Calu3 (cell line): ENCODE measurements around the gene FILIP1. TPM values are rescaled to one million over a fixed set of nuclear protein-coding genes. Genes with fewer than 3 reads are reported as not detected.

Source experiments
- BruUV-seq: library from RNA; stranded (reverse); fragments of 400-500 nt; replicated peaks from 2 replicates; lab custom pipeline; 2021; lab: Mats Ljungman, UMichigan
- CTCF ChIA-PET: fragments of 300-600 bp; sonication (Branson Sonifier 250); formaldehyde crosslinking; loops from one replicate; lab custom pipeline; 2022; ENCODE audit warnings: antibody characterized with exemption; lab: Charles Lee
- DNase-seq: peaks from one replicate; pipeline ENCODE4 v3.0.0; 2022
- H3K27ac Mint-ChIP-seq: one replicate; pipeline ENCODE4 v1.8.0; 2022; ENCODE audit warnings: mixed read lengths; ENCODE audit not compliant: unreplicated experiment
- H3K27me3 Mint-ChIP-seq: one replicate; pipeline ENCODE4 v1.8.0; 2022; ENCODE audit warnings: mixed read lengths; ENCODE audit not compliant: unreplicated experiment
- H3K36me3 Mint-ChIP-seq: one replicate; pipeline ENCODE4 v1.8.0; 2022; ENCODE audit warnings: mild to moderate bottlenecking, moderate library complexity, mixed read lengths; ENCODE audit not compliant: insufficient read depth, unreplicated experiment
- H3K4me1 Mint-ChIP-seq: one replicate; pipeline ENCODE4 v1.8.0; 2022; ENCODE audit warnings: mild to moderate bottlenecking, low read depth, mixed read lengths; ENCODE audit not compliant: unreplicated experiment
- H3K4me3 Mint-ChIP-seq: one replicate; pipeline ENCODE4 v1.8.0; 2022; ENCODE audit warnings: mild to moderate bottlenecking, low read depth, moderate library complexity, mixed read lengths; ENCODE audit not compliant: unreplicated experiment
- H3K9me3 Mint-ChIP-seq: one replicate; pipeline ENCODE4 v1.8.0; 2022; ENCODE audit warnings: low read depth, mixed read lengths; ENCODE audit not compliant: unreplicated experiment
- intact Hi-C: fragments of 100-400 bp; cut with micrococcal nuclease; formaldehyde crosslinking; loops from one replicate; pipeline ENCODE4 v1.10.0; 2022; ENCODE audit not compliant: unreplicated experiment
- total RNA-seq: library from RNA; stranded (reverse); gene quantifications from 2 replicates; pipeline ENCODE4 v1.2.3, GENCODE V29; 2022
- TF ChIP-seq, protein P1 (sequence below): fragments of 200-600 bp; IDR thresholded peaks from one replicate; pipeline ENCODE4 v1.8.0; 2022; ENCODE audit warnings: antibody characterized with exemption; ENCODE audit not compliant: unreplicated experiment

The FILIP1 gene
- total RNA-seq, 1 experiment from 2014 or later = not detected

GRCh38 chr6:75501756-75502155 lies 8.2 kb upstream of the FILIP1 start:
- CTCF ChIA-PET = no interaction called here
- no peak for DNase-seq
- TF ChIP-seq, protein P1, sequence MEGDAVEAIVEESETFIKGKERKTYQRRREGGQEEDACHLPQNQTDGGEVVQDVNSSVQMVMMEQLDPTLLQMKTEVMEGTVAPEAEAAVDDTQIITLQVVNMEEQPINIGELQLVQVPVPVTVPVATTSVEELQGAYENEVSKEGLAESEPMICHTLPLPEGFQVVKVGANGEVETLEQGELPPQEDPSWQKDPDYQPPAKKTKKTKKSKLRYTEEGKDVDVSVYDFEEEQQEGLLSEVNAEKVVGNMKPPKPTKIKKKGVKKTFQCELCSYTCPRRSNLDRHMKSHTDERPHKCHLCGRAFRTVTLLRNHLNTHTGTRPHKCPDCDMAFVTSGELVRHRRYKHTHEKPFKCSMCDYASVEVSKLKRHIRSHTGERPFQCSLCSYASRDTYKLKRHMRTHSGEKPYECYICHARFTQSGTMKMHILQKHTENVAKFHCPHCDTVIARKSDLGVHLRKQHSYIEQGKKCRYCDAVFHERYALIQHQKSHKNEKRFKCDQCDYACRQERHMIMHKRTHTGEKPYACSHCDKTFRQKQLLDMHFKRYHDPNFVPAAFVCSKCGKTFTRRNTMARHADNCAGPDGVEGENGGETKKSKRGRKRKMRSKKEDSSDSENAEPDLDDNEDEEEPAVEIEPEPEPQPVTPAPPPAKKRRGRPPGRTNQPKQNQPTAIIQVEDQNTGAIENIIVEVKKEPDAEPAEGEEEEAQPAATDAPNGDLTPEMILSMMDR = no peak
- Mint-ChIP-seq H3K4me1 (peaks cover 7% of the 10 kb centered on the region), H3K27ac (no peak overlapping the region), H3K36me3 (no peaks in the 10 kb centered on the region), H3K9me3 (no peaks in the 10 kb centered on the region), H3K27me3 (no peaks in the 10 kb centered on the region), H3K4me3 (no peak overlapping the region)
- intact Hi-C loops = no loop called here
- no TSS peak for BruUV-seq

GRCh38 chr6:75499640-75500039 lies 6.0 kb upstream of the FILIP1 start:
- CTCF ChIA-PET = interaction anchor here (0.5 kb wide), 1 partner anchor 1687 kb away, joined by 3 read pairs; no protein-coding TSS in a partner anchor
- no peak overlapping the region for H3K27ac Mint-ChIP-seq
- intact Hi-C loops = no loop called here
- H3K27me3 Mint-ChIP-seq = peaks cover 10% of the 10 kb centered on the region
- TF ChIP-seq, protein P1 = no peak
- no peak overlapping the region for H3K4me3 Mint-ChIP-seq
- H3K9me3 Mint-ChIP-seq = no peaks in the 10 kb centered on the region
- DNase-seq = no peak
- BruUV-seq = no TSS peak
- H3K4me1 Mint-ChIP-seq = peaks cover 7% of the 10 kb centered on the region
- no peaks in the 10 kb centered on the region for H3K36me3 Mint-ChIP-seq

DNA sequence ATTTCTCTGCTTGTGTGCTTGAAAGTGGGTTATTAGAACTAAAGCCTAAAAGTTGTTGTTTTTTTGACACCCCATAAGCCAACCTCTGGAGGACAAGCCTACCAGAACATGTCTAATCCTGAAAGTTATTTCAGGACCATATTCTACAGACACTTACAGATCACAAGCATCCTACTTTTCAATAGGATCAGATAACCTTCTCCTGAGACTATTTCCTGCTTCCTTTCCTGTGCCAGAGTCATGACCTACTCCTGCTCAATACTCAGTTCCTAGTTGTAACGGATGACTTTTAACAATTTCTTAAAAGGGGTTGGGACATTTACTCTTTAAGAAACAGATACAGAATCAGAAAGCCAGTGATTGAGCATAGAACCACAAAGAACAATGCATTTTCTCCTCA lies 5.3 kb upstream of the FILIP1 start:
- intact Hi-C loops = no loop called here

DNA sequence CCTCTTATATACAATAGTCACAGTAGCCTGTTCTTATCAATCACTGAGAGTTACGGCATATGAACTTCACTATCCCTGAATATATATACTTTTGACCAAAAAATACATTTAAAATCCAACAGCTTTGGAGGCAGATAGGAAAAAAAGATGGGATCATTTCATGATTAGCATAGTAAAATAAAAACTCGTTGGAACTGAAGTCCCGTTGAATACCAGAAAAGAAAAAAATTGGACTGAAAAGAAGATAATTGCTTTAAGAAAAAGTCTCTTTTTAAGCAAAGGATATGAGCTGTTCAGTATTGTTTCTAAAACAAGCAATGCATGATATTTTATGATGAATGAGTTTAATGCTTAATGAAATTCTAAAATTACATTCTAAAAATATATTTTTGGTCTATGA lies 4.4 kb upstream of the FILIP1 start:
- Mint-ChIP-seq H3K27me3 (peaks cover 26% of the 10 kb centered on the region), H3K4me1 (peaks cover 2% of the 10 kb centered on the region), H3K27ac (no peak overlapping the region), H3K9me3 (no peaks in the 10 kb centered on the region), H3K36me3 (no peaks in the 10 kb centered on the region), H3K4me3 (no peak overlapping the region)
- TF ChIP-seq, protein P1 = no peak
- CTCF ChIA-PET = no interaction called here
- DNase-seq = no peak
- no TSS peak for BruUV-seq
- intact Hi-C loops = no loop called here

More for the DNA sequence above, 5.3 kb upstream of the FILIP1 start:
- TF ChIP-seq, protein P1 = no peak
- DNase-seq = no peak
- Mint-ChIP-seq H3K27ac (no peak overlapping the region), H3K27me3 (peaks cover 18% of the 10 kb centered on the region), H3K36me3 (no peaks in the 10 kb centered on the region), H3K4me3 (no peak overlapping the region), H3K4me1 (peaks cover 7% of the 10 kb centered on the region), H3K9me3 (no peaks in the 10 kb centered on the region)
- no TSS peak for BruUV-seq
- CTCF ChIA-PET = no interaction called here
